HL-60/S4 (cell line): Measurements from ENCODE around the gene WRNIP1.

Experiments
- in situ Hi-C: fragments of 300-500 bp; cut with MboI; formaldehyde crosslinking; loops from 2 replicates; pipeline ENCODE4 v1.14.3; 2022; ENCODE audit warnings: low sequenced_read_pairs

Gene WRNIP1

DNA sequence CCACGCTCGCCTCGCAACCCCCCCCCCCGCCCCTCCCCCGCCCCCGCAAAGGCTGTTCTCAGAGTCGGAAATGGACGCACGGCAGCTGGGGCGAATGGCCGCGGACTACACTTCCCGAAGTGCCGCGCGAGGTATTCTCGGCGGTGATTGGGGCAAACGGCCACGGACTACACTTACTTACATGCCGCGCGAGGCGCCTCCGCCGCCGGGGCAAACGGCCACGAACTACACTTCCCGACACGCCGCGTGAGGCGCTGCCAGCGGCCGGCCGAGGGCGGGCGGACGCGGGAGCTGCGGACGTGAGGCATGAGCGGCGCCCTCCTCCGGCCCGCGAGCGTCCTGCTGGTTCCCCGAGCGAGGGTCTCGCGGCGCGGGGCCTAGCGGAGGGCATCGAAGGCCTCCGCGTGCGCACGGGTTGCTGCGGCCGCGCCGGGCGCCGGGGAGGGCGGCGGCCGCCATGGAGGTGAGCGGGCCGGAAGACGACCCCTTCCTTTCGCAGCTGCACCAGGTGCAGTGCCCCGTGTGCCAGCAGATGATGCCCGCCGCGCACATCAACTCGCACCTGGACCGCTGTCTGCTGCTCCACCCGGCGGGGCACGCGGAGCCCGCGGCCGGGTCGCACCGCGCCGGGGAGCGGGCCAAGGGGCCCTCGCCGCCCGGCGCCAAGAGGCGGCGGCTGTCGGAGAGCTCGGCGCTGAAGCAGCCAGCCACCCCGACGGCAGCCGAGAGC is at the start of gene WRNIP1:
Gene WRNIP1 (plus strand): TSS at position 228 of the 730 bp plus-strand sequence. CDS start 230 bp downstream, at position 458.
- in situ Hi-C loops = no loop called here

DNA sequence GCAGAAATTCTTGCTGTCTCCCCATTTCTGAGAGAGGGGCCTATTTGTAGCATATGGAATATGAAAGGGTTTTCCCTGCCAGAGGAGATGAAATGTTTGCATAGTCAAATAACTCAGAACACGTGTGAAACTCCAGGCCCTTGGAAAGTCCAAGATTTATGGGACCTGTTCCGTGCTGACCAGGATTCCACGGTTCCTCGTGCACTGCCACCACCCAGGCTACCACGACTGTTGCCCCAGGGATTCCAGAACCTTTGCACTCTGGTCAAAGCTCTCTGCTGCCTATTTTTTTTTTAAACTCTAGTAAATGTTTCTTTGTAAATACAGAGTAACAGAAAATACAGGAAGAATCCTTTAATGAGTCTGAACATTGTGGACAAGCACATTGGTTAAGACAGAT is 49.5 kb upstream of the WRNIP1 start:
- in situ Hi-C loops = no loop called here

DNA sequence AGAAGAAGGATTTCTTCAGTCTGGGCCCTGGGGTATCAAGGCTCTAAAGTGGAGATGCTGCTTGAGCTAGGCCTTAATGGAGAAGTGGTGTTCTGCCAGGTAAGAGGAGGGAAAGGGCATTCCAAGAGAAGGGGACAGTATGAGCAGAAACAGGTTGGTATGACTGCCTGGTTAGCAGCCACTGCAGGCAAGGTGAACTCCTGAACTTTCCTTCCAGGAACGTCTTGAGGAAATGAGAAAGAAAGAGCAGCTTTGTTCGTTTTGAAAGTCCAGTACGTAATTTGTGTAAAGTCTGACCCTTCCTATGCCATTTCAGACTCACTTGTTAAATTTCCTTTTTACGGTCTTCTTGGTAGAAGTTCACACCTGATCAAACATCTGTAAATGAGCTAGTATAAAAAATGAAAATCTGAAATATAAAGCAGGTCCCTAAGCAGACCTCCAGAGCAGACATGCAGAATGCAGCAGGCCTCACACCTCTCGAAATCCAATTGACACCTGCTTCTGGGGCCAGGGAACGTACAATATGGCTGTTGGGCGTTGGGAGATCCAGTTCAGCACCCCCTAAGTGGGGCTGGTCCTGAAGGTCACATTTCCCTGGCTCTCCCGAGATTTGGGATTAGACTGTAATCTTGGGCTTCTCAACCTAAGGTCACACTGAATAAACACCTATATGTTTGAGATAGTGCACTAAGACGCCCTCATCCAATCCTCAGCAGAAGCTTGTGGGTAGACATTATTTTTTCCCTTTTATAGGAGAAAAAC is 48.1 kb upstream of the WRNIP1 start:
- in situ Hi-C loops = no loop called here

DNA sequence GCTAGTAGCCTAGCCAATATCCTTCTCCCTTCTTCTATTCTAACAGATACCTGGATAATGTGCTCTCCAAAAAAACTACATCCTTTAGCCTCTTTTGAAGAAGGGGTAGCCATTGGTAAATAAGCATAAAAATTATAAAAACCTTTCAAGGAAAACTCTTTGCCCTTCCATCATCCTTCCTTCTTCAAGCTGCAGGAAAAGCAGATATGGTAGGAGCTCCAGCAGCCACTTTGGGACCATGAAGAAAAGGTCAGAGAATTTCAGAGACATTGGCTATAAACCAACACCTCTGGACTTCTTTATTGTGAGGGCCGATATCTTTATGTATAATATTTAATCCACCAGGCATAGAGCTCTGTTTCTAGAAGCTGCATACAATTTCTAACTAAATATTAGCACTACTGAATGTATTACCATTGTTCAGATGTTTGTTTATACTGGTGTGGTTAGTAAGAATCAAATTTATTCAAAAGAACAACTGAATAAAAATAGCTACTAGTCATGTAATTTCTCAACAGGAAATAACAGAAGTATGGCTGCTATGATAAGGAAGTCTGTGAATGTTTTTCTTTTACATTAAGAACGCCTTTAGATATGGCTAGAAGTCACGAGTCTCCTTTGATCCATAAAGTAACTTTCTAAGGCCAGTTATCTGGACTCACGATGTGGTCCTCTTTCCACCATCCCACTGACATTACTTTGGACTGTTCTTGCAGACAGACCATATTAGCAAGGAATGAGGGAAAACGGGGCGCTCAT is 46.7 kb upstream of the WRNIP1 start:
- in situ Hi-C loops = no loop called here

DNA sequence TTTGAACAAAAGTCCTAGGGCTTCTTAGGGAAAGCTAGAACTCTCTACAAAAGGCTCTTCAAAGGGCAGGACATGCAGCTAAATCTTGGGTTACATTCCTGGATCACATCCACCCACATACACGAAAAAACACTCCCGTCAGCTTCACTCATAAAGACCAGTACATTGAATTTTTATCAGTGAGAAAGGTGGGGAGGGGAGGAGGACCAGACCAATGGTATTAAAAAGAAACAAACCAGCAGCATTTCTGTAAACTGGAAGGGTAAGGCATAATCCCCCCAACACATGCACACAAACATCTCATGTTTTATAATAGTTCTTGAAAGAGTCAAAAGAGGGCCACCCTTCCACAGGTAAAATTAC is 46.1 kb upstream of the WRNIP1 start:
- in situ Hi-C loops = no loop called here

DNA sequence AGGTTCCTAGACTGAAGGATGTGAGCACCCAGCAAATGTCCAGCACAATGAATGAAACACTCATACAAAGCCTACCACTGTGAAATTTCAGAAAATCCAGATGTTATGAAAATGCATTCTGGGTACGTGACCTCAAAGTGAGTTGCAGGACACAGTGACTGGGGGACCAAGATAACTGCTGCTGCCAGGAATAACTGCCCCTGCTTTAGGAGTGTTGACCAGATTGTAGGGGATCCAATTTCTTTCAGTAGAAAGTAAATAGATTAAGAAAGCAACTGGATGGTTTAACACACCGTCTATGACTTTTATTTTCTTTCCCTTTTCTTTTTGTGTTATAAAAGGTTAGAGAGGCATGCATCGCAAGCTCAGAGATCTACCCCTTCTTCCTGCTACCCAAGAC is 44.0 kb upstream of the WRNIP1 start:
- in situ Hi-C loops = no loop called here

DNA sequence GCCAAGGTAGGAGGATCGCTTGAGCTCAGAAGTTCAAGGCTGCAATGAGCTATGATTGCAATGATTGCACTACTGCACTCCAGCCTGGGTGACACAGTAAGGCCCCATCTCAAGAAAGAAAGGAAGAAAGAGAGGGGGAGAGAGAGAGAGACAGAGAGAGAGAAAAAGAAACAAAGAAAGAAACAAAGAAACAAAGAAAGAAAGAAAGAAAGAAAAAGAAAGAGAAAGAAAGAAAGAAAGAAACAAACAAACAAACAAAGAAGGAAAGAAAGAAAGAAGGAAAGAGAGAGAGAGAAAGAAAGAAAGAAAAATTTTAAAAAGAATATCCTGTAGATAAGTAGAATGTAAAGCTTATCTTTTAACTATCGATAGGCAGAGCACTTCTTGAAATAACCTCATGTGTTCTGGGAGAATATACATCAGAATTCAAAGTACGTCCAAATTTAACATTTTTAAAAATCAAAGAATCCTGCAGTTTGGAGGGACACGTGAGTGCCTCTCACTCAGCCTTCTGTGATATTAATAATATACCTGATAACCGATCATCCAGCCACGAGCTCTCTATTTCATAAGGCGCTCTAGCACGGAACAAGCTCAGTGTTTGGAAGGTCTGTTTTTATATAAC is 39.7 kb upstream of the WRNIP1 start:
- in situ Hi-C loops = no loop called here

DNA sequence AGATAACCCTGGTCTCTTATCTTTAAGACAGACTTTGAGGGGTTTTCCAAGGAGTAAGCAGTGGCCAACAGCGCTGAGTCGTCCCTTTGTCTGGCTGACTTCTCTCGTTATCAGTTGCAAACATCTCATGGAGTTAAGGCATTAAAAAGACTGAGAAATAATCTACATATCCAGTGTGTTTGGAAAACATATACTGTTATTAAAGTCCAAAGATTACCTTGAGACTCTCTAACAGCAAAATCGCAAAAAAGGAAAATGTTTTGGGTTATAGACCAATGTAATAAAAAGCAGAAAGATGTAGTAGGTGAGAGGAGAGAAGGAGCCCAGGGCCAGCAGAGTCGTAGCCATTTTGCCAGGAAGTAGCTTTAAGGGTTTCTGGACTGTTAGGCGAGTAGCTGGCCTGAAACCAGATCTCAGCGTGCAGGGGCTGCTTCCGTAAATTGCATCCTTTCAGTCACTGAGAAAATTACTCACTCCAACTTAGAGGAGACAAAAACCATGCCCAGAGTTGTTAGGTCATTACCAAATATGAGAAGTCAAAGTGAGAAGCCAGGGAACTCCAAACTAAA is 39.1 kb upstream of the WRNIP1 start:
- in situ Hi-C loops = no loop called here

DNA sequence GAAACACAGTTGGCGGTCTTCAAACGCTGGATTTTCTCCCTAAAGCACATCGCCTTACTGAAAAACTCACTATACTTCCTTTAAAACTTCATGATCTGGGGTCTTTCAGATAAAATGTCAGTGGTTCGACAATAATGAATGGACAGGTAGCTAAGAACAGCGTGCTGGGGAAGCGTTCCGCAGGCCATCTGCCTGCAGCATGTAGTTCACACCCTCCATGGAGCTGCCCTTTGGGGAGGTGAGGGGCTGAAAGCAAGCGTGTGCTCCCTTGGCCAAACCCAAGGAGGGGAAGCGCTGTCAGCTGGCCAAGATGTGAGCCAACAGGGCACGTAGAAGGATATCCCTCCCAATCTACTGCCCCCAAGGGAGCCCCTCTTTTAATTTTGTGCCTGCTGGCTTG is 35.3 kb upstream of the WRNIP1 start:
- in situ Hi-C loops = no loop called here

DNA sequence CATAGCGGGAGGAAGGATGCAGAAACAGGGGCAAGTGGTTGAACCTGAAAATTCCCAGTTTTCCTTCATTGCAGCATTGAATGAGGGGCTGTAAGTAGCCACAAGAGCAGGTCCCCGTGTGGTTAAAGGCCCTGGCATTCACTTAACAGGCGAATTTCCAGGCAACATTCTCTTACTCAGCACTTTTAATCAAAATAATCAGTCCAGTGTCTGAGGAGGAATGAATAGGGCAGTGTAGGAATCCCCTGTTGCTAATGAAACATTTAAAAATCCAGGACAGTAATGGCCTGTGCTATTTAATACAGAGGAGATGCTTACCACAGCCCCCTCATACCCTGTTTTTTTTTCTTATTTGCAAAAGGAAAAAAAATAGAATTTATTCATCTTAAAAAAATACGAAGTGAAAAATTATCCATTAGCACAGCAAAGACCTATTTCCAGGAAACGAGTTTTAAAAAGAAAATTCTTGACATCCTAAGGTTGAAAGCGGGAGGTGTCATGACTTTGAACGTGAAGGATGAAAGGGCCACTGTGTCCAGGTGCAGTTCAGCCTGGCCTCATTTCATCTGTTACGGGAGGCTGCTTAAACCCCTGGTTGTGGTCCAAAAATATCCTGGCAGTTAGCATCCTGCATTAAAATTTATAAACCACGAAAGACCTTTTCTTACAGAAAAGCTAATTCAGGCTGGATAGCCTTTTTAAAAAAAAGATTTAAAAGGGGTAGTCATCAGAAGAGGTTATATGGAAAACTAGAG is 34.7 kb upstream of the WRNIP1 start:
- in situ Hi-C loops = no loop called here

DNA sequence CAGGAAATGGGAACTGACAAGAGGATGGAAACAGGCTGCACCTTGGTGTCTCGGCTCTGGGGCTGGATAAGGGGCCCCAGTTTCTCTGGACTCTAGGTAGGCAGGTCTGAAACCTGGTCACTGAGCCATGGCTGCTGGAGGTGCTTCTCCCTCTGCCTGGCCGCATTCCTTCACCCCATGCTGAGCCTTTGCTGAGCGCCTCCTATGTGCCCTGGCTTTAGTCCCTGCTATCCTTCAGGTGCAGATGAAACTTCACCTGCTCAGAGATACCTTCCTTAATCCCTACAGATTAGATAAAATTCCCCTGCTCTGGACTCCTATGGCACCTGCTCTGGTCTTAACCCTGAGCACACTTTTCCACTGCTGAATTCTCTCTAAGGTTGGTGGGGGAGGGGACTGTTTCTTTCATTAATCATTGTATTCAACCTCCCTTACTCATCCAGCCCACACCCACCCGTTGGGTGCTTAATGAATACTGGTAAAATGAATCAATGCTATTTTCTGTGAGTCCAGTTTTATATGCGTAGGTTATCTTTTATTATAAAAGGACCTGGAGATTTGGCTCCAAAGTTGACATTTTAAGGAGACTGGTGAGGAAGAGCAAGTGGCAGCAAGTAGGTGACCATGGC is 33.8 kb upstream of the WRNIP1 start:
- in situ Hi-C loops = no loop called here

DNA sequence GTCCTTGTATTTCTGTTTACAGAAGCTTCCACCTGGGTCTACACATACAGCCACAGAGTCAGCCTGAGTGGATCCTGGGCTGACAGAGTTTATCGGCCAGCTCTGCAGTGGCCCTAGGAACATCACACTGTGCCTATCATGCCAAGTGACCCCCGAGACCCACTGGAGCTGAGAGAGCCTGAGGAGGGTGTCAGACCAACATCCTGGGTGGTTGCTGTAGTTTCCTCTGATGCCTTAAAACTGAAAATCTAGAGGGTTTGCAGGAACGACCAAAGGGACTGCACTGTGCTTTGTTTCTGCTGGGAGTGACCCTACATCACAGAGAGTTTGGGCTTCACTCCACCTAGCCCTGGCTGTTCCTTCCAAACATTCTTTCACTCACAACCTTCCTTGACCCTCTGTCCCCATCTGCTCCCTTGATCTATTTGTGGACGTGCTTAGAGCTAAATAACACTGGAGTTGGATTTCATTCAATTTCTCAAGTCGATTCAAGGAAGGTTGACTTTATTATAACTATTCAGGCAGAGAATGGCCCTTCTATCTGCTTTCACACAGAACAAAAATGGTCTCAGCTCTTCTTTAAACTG is 32.6 kb upstream of the WRNIP1 start:
- in situ Hi-C loops = no loop called here

DNA sequence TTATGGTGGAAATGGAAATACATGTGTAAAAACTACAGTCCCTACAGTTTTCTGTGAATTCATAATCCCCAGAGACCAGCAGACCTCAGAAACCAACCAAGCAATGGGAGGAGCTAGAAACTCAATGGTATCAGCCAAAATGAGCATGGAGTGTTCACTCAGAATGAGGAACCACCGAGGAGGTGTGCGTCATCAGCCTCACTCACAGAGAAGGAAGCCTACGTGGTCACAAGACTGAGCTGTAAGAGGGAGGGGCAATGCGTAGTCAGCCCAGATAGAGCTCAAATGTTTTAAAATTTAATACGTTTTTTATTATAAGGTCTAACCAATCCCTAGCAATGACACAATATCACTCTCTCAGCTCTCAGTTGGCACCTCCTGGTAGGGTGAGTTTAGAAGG is 31.9 kb upstream of the WRNIP1 start:
- in situ Hi-C loops = no loop called here

DNA sequence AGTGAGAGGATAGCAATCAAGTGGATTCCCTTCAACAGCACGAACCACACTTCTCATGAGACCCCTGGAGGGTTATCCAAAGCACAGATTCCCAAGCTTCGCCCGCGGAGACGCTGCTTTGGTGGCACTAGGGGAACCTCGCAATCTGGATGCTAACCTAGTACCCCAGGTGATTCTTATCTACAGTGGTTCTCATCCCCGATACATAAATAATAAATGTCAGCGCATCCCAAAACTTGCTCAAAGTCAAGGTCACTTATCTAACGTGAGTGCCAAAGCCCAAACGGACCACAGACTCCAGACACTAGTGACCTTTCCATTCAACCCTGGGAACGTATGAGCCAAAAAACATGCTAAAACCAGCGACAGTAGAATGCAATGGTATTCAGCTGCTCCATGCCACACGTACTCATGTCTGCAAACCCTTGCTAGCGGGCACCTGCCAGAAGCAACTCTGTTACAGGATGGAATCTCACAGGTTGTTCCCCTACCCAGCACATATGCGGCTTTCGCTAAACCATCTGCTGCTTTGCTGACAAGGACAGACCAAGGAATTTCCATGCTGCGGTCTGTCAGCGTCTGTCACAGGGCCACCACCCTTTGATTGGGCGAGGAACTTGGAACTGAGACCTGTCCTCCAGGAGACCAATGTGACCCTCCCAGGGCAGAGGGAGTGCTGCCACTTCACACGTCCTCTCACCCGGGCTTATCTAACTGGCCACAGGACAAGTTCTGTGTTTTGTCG is 31.3 kb upstream of the WRNIP1 start:
- in situ Hi-C loops = no loop called here

DNA sequence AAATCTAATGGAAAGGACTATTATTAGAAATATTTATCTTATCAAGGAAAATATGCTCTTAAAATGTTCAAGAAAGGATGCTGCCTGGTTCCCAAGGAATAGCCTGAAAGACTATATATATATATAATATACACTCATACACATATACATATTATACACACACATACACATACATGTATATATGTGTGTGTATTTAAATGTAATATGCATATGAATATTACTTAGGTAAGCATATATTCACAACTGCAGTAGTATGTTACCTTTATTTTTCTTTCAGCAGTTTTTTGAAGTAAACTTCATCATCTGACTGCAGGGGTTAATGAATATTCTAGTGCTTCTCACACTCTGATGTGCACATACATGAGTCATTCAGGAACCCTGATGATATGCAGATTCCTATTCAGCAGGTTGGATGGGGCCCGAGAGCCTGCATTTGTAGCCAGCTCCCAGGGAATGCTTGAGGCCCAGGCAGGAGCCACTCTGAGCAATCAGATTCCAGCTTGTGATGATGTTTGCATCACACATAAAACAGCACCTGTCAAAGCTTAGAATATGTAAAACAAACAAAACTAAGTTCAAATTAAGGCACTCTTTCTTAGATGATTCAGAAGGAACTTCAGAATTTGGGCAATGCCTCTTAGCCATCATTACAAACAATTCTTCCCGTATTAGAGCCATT is 30.6 kb upstream of the WRNIP1 start:
- in situ Hi-C loops = no loop called here

DNA sequence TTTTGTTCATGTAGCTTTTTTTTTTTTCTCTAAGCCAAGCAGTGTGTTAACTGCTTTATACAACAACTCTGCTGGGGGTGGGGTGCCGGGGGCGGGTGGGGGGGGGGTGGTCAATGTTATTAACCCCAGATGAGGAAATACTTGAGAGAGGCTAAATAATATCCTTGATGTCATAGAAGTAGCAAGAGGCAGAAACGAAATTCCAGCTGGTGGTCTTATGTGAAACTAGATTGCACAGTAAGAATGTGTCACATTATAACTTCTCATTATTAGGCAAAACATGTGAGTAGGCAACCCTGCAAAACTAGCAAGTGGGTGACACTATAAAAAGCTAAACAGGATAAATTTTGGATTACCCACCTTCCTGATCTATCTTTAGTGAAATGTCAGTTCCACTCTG is 27.3 kb upstream of the WRNIP1 start:
- in situ Hi-C loops = no loop called here

DNA sequence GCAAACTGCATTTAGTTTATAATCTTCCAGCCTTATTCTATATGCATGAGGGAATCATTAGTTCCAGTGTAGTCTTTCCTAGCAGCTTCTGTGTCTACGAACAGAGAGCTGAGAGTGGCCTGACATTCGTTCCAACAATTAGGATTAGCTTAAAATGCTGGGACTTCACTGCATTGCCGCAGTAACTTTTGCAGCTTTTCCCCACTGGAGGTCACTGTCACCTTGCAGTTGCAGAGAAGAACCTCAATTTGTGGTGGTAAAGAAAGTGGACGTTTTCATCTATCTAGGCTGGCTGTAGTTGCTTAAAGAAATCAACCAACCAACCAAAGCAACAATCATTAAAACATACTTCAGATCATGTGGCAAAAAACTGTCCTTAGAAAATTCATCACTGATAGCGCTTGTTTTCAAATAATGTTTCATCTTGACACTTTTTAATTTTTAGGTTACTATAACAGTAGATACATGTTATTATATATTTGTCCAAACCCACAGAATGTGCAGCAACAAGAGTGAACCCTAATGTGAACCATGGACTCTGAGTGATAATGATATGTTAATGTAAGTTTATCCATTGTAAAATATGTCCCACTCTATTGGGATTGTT is 26.7 kb upstream of the WRNIP1 start:
- in situ Hi-C loops = no loop called here

DNA sequence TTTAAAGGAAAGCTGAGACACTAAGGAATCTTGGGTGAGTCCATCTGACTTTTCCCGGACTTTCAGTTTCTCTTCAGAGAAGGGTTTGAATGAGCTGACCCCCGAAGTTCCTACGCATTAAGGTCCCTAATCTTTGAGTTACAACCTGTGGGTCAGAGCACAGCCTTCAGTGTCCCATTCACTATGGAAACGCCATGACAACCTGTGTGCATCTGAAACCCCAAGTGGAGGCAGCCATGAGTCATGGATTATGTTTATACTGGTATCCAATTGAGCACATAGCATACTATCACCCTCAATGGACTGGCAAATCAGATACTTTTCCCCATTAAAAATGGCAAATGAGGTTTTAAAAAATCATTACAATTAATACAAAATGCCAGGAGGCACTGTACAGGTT is 25.9 kb upstream of the WRNIP1 start:
- in situ Hi-C loops = no loop called here
